Activated CD4-positive, alpha-beta T cell treated with anti-CD3 and anti-CD28 coated beads for 24 hours (primary cell): ENCODE data around the gene CACNG4.

Source experiments
- DNase-seq, 2 donors: peaks; one replicate each; pipeline ENCODE4 v3.0.0-alpha.2; 2020; ENCODE audit warnings: low read depth in 2 of 2

The CACNG4 gene

GRCh38 chr17:66985338-66986237 lies 21.1 kb downstream of the CACNG4 start:
- no peak for DNase-seq

- DNase-seq, result no peak
Observed at GRCh38 chr17:66986659-66987058, 22.2 kb downstream of the CACNG4 start.

- DNase-seq, result no peak
Observed at GRCh38 chr17:66987059-66987616, 22.6 kb downstream of the CACNG4 start.

GRCh38 chr17:66988069-66988798 lies 23.7 kb downstream of the CACNG4 start:
- no peak for DNase-seq

- no peak for DNase-seq
Observed at GRCh38 chr17:66989076-66989475, 24.6 kb downstream of the CACNG4 start.

- no peak for DNase-seq
Observed at GRCh38 chr17:66989579-66989978, 25.1 kb downstream of the CACNG4 start.

- DNase-seq, result no peak
Observed at GRCh38 chr17:66990047-66990446, 25.5 kb downstream of the CACNG4 start.

GRCh38 chr17:66992911-66993442 lies 28.5 kb downstream of the CACNG4 start:
- no peak for DNase-seq

- no peak for DNase-seq
Observed at GRCh38 chr17:66994361-66994760, 29.9 kb downstream of the CACNG4 start.

GRCh38 chr17:66994930-66995535 lies 30.5 kb downstream of the CACNG4 start:
- no peak for DNase-seq

GRCh38 chr17:66995944-66996343 lies 31.4 kb downstream of the CACNG4 start:
- DNase-seq, result no peak

- DNase-seq, result no peak
Observed at GRCh38 chr17:66996926-66997325, 32.4 kb downstream of the CACNG4 start.

- no peak for DNase-seq
Observed at GRCh38 chr17:67003231-67003630, 38.7 kb downstream of the CACNG4 start.

- no peak for DNase-seq
Observed at GRCh38 chr17:67004181-67004580, 39.7 kb downstream of the CACNG4 start.

GRCh38 chr17:67007266-67007665 lies 42.8 kb downstream of the CACNG4 start:
- DNase-seq, result no peak

GRCh38 chr17:67008101-67008500 lies 43.6 kb downstream of the CACNG4 start:
- DNase-seq, result no peak

- no peak for DNase-seq
Observed at GRCh38 chr17:67011527-67012175, 47.1 kb downstream of the CACNG4 start.

GRCh38 chr17:67013891-67014290 lies 49.4 kb downstream of the CACNG4 start:
- no peak for DNase-seq

GRCh38 chr17:67015001-67015400 lies 50.5 kb downstream of the CACNG4 start:
- DNase-seq, result no peak

- DNase-seq, result no peak
Observed at GRCh38 chr17:67016039-67016762, 51.7 kb downstream of the CACNG4 start.

GRCh38 chr17:67017910-67018309 lies 53.4 kb downstream of the CACNG4 start:
- no peak for DNase-seq
